Measurements from ENCODE around the gene MED13L.

The MED13L gene

DNA sequence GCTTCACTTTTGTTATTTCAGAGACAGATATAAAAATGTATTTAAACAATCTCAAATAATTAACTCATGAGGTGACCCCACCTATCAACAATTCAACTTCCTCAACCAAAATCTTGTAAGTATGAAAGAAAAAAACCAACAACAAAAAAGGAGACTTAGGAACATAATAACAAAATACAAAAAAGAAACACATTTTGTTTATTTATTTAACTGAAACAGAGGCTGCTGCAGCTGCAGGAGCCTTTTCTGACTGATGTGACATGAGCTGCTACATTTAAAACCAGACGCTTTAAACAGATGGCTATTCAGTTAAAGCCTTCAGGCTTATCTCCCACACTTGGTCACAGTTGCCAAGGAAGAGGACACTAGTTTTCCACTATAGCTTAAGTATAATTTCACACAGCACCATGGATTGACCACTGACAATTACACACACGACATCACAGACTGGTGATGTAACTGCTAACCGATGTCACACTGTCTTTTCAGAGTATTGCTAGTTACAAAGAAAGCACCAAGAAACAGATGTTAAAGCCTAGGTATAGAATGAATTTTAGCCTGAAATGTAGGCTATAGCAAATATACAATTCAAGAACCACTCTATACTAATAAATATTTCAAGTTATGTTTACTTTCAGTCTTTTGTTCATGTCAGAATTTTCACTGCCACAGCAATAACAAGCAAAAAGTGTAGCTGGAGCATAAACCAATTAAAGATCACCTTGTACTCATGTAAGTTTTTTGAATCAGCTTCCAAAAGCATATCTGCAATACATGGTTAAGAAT, 113.0 kb downstream of the MED13L start:
- no peak overlapping the region for H3K9ac ChIP-seq (ENCODE audit: low read depth, low read length)
- no peaks in the 10 kb centered on the region for H3K27me3 ChIP-seq (ENCODE audit: control insufficient read depth, insufficient read depth, low read length)
- H3K36me3 ChIP-seq (ENCODE audit: control insufficient read depth, insufficient read depth, low read length): no peaks in the 10 kb centered on the region
- H3K4me1 ChIP-seq (ENCODE audit: control insufficient read depth, insufficient read depth, low read length): peaks cover 18% of the 10 kb centered on the region
- no peaks in the 10 kb centered on the region for H3K9me3 ChIP-seq (ENCODE audit: control insufficient read depth, insufficient read depth, low read length)
- H3K4me3 ChIP-seq (ENCODE audit: low read depth, low read length): no peak overlapping the region

DNA sequence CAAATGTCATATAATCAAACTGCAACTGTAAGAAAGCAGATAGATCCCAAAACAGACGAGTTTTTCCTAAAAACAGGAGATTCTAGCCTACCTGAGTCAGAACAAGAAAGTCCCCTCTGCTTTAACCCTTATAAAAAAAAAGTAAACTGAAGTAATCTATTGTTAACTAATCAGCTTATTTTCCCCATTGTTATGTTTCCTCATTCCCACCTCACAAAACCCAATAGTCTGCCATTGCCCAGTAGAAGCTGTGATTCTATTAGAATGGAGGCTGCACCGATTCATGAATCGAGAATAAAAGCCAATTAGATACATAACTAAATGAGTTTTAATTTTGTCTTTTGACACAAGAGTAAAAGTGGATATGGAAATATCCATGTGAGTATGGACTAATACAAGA, 115.4 kb downstream of the MED13L start:
- no peak overlapping the region for H3K9ac ChIP-seq (ENCODE audit: low read depth, low read length)
- no peak overlapping the region for H3K4me3 ChIP-seq (ENCODE audit: low read depth, low read length)
- no peaks in the 10 kb centered on the region for H3K27me3 ChIP-seq (ENCODE audit: control insufficient read depth, insufficient read depth, low read length)
- H3K4me1 ChIP-seq (ENCODE audit: control insufficient read depth, insufficient read depth, low read length): peaks cover 26% of the 10 kb centered on the region
- no peaks in the 10 kb centered on the region for H3K9me3 ChIP-seq (ENCODE audit: control insufficient read depth, insufficient read depth, low read length)
- H3K36me3 ChIP-seq (ENCODE audit: control insufficient read depth, insufficient read depth, low read length): no peaks in the 10 kb centered on the region

- Histone ChIP-seq H3K4me1 (ENCODE audit: control insufficient read depth, insufficient read depth, low read length) (peaks cover 30% of the 10 kb centered on the region), H3K9ac (ENCODE audit: low read depth, low read length) (no peak overlapping the region), H3K27me3 (ENCODE audit: control insufficient read depth, insufficient read depth, low read length) (no peaks in the 10 kb centered on the region), H3K4me3 (ENCODE audit: low read depth, low read length) (no peak overlapping the region), H3K36me3 (ENCODE audit: control insufficient read depth, insufficient read depth, low read length) (no peaks in the 10 kb centered on the region), H3K9me3 (ENCODE audit: control insufficient read depth, insufficient read depth, low read length) (no peaks in the 10 kb centered on the region)
Measured at GRCh38 chr12:116161588-116161987, 115.9 kb downstream of the MED13L start.

- no peaks in the 10 kb centered on the region for H3K36me3 ChIP-seq (ENCODE audit: control insufficient read depth, insufficient read depth, low read length)
- no peak overlapping the region for H3K9ac ChIP-seq (ENCODE audit: low read depth, low read length)
- H3K9me3 ChIP-seq (ENCODE audit: control insufficient read depth, insufficient read depth, low read length): no peaks in the 10 kb centered on the region
- no peaks in the 10 kb centered on the region for H3K27me3 ChIP-seq (ENCODE audit: control insufficient read depth, insufficient read depth, low read length)
- peaks cover 31% of the 10 kb centered on the region for H3K4me1 ChIP-seq (ENCODE audit: control insufficient read depth, insufficient read depth, low read length)
- H3K4me3 ChIP-seq (ENCODE audit: low read depth, low read length): no peak overlapping the region
Measured at GRCh38 chr12:116160883-116161458, 116.5 kb downstream of the MED13L start.

DNA sequence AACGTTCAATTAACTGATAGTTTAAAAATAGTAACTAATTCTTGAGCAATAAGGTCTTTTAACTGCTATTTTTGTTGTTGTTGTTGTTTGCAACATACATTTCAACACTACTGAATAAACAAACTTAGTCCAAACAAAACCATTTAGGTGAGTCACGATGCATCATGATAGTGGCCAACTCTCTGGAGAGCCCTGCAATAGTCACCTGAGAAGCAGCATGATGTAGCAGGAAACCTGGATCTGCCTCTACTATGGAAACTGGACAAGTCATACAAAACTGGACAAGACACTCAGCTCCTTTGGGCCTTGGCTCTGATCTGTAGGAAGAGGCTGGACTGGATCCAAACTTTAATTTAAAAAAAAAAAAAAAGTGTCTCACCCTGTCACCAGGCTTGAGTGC, 117.3 kb downstream of the MED13L start:
- no peaks in the 10 kb centered on the region for H3K9me3 ChIP-seq (ENCODE audit: control insufficient read depth, insufficient read depth, low read length)
- peaks cover 31% of the 10 kb centered on the region for H3K4me1 ChIP-seq (ENCODE audit: control insufficient read depth, insufficient read depth, low read length)
- no peak overlapping the region for H3K4me3 ChIP-seq (ENCODE audit: low read depth, low read length)
- no peaks in the 10 kb centered on the region for H3K27me3 ChIP-seq (ENCODE audit: control insufficient read depth, insufficient read depth, low read length)
- H3K36me3 ChIP-seq (ENCODE audit: control insufficient read depth, insufficient read depth, low read length): no peaks in the 10 kb centered on the region
- H3K9ac ChIP-seq (ENCODE audit: low read depth, low read length): no peak overlapping the region

DNA sequence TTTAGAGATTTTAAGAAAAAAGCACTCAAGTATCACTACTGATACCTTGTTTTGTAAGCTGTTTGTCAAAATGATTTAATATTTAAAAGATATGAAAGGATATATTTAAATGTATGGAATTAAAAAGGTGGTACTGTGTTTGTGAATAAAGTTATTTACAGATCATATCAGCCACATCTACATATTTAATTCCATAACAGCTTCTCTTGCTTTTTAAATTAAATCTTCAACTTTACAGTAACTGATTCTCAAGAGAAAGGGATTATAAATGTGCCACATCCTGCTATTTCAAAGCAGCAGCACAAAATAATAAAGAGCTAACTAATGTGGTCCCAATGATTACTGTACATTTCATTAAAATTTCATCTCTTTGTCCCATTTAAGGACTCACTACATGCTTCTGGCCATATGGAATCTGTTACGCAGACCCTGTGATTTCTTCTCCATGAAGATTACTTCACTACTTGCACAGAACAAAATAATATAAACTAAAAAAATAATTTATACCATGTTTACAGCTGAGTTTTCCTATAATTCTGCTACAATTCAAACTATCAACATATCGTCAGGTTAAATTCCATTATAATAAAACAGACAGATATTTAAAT, 117.8 kb downstream of the MED13L start:
- Histone ChIP-seq H3K27me3 (ENCODE audit: control insufficient read depth, insufficient read depth, low read length) (no peaks in the 10 kb centered on the region), H3K36me3 (ENCODE audit: control insufficient read depth, insufficient read depth, low read length) (no peaks in the 10 kb centered on the region), H3K9me3 (ENCODE audit: control insufficient read depth, insufficient read depth, low read length) (no peaks in the 10 kb centered on the region), H3K4me3 (ENCODE audit: low read depth, low read length) (no peak overlapping the region), H3K9ac (ENCODE audit: low read depth, low read length) (no peak overlapping the region), H3K4me1 (ENCODE audit: control insufficient read depth, insufficient read depth, low read length) (peaks cover 33% of the 10 kb centered on the region)

- H3K4me1 ChIP-seq (ENCODE audit: control insufficient read depth, insufficient read depth, low read length): peaks cover 38% of the 10 kb centered on the region
- H3K9me3 ChIP-seq (ENCODE audit: control insufficient read depth, insufficient read depth, low read length): no peaks in the 10 kb centered on the region
- H3K4me3 ChIP-seq (ENCODE audit: low read depth, low read length): no peak overlapping the region
- H3K27me3 ChIP-seq (ENCODE audit: control insufficient read depth, insufficient read depth, low read length): no peaks in the 10 kb centered on the region
- no peak overlapping the region for H3K9ac ChIP-seq (ENCODE audit: low read depth, low read length)
- H3K36me3 ChIP-seq (ENCODE audit: control insufficient read depth, insufficient read depth, low read length): no peaks in the 10 kb centered on the region
Measured at GRCh38 chr12:116159175-116159574, 118.3 kb downstream of the MED13L start.

- Histone ChIP-seq H3K9me3 (ENCODE audit: control insufficient read depth, insufficient read depth, low read length) (no peaks in the 10 kb centered on the region), H3K4me1 (ENCODE audit: control insufficient read depth, insufficient read depth, low read length) (peaks cover 50% of the 10 kb centered on the region), H3K27me3 (ENCODE audit: control insufficient read depth, insufficient read depth, low read length) (no peaks in the 10 kb centered on the region), H3K4me3 (ENCODE audit: low read depth, low read length) (no peak overlapping the region), H3K36me3 (ENCODE audit: control insufficient read depth, insufficient read depth, low read length) (no peaks in the 10 kb centered on the region), H3K9ac (ENCODE audit: low read depth, low read length) (no peak overlapping the region)
Measured at GRCh38 chr12:116157845-116158267, 119.6 kb downstream of the MED13L start.

DNA sequence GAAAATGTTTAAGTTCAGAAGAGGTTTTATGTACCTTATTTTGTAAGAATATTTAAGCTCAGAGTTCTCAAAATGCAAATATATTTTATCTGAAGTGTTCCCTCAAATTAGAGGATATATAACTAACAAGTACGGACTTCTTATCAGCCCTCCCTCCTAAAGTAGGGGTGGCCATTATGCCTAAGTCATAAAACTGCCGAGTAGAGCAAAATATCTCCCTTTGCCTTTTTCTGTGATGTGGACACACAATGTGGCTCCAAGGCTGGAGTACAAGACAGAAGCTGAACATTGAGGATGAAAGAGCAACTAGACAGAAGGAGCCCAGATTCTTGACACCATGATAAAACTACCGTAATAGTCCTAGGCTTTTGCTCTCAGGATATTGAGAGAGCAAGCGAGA, 120.9 kb downstream of the MED13L start:
- peaks cover 46% of the 10 kb centered on the region for H3K4me1 ChIP-seq (ENCODE audit: control insufficient read depth, insufficient read depth, low read length)

DNA sequence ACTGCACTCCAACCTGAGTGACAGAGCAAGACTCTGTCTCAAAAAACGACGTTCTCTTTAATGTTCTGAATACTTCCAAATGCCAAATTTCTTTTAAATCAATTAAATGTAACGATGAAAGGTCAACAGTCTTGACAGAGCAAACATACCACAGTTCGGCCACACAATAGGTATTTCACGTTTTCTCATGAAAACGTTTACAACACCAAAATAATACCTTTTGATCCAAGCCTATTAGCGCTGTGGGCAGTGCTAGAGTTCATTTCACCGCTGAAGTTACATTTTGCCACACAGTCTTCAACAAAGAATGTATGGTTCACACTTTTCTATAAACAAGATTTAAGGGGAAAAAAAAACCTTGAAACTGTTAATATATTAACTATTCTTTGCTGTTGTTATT, 122.1 kb downstream of the MED13L start:
- H3K4me1 ChIP-seq (ENCODE audit: control insufficient read depth, insufficient read depth, low read length): peaks cover 43% of the 10 kb centered on the region
- no peaks in the 10 kb centered on the region for H3K27me3 ChIP-seq (ENCODE audit: control insufficient read depth, insufficient read depth, low read length)
- H3K36me3 ChIP-seq (ENCODE audit: control insufficient read depth, insufficient read depth, low read length): no peaks in the 10 kb centered on the region
- H3K9ac ChIP-seq (ENCODE audit: low read depth, low read length): no peak overlapping the region
- no peak overlapping the region for H3K4me3 ChIP-seq (ENCODE audit: low read depth, low read length)
- H3K9me3 ChIP-seq (ENCODE audit: control insufficient read depth, insufficient read depth, low read length): no peaks in the 10 kb centered on the region

More for the DNA sequence above, 120.9 kb downstream of the MED13L start:
- no peaks in the 10 kb centered on the region for H3K36me3 ChIP-seq (ENCODE audit: control insufficient read depth, insufficient read depth, low read length)
- H3K4me3 ChIP-seq (ENCODE audit: low read depth, low read length): no peak overlapping the region
- no peaks in the 10 kb centered on the region for H3K9me3 ChIP-seq (ENCODE audit: control insufficient read depth, insufficient read depth, low read length)
- H3K27me3 ChIP-seq (ENCODE audit: control insufficient read depth, insufficient read depth, low read length): no peaks in the 10 kb centered on the region
- H3K9ac ChIP-seq (ENCODE audit: low read depth, low read length): no peak overlapping the region

DNA sequence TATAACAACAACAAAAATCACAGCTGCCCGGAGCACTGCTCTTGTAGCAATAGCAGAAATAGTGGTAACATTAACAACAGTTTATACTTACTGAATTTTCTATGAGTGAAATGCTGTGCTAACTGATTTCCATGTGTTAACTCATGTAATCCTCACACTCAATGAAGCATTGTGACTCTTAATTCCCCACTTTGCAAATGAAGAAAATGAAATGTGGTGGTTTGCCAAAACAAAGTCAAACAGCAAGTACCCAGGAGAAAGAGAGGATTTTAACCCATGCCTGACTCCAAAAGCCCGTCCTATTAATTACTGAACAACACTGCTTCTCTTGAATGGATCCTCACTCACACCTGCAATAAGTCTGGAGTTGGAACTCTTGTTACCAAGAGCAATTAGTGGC, 123.5 kb downstream of the MED13L start:
- Histone ChIP-seq H3K9ac (ENCODE audit: low read depth, low read length) (no peak overlapping the region), H3K4me3 (ENCODE audit: low read depth, low read length) (no peak overlapping the region), H3K9me3 (ENCODE audit: control insufficient read depth, insufficient read depth, low read length) (no peaks in the 10 kb centered on the region), H3K36me3 (ENCODE audit: control insufficient read depth, insufficient read depth, low read length) (no peaks in the 10 kb centered on the region), H3K27me3 (ENCODE audit: control insufficient read depth, insufficient read depth, low read length) (no peaks in the 10 kb centered on the region), H3K4me1 (ENCODE audit: control insufficient read depth, insufficient read depth, low read length) (peaks cover 43% of the 10 kb centered on the region)

- Histone ChIP-seq H3K36me3 (ENCODE audit: control insufficient read depth, insufficient read depth, low read length) (no peaks in the 10 kb centered on the region), H3K9ac (ENCODE audit: low read depth, low read length) (no peak overlapping the region), H3K27me3 (ENCODE audit: control insufficient read depth, insufficient read depth, low read length) (no peaks in the 10 kb centered on the region), H3K4me1 (ENCODE audit: control insufficient read depth, insufficient read depth, low read length) (peaks cover 43% of the 10 kb centered on the region), H3K9me3 (ENCODE audit: control insufficient read depth, insufficient read depth, low read length) (no peaks in the 10 kb centered on the region), H3K4me3 (ENCODE audit: low read depth, low read length) (no peak overlapping the region)
Measured at GRCh38 chr12:116153113-116153512, 124.4 kb downstream of the MED13L start.

Data from iPS-15b (cell line).